OCI-M1 (cell line): ENCODE results near the gene CCDC183.
"Not testable (repeated sequence)": the region's sequence is repeated elsewhere in the genome, so short reads cannot be mapped to it uniquely, and the experiment has no call there.

Experiments
- DNase-seq: peaks from one replicate; lab custom pipeline; 2025; lab: John Stamatoyannopoulos, UW

Gene CCDC183

DNA sequence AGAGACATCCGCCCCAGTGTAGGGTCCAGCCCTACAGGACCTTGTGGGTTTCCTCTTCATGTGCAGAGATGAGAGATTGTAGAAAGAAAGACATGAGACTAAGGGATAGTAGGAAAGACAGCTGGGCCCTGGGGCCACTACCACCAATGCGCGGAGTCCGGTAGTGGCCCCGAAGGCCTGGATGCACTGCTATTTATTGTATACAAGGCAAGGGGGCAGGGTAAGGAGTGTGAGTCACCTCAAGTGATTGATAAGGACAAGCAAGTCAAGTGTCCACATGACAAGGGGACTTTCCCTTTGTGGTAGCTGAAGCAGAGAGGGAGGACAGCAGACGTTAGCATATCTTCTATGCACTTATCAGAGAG is 11.2 kb upstream of the CCDC183 start:
- DNase-seq, result peak; percentile 90

GRCh38 chr9:136785565-136786355 is 10.4 kb upstream of the CCDC183 start:
- DNase-seq, result peak; percentile 36

- DNase-seq, result no peak
Measured at GRCh38 chr9:136786451-136786850, 9.7 kb upstream of the CCDC183 start.

DNA sequence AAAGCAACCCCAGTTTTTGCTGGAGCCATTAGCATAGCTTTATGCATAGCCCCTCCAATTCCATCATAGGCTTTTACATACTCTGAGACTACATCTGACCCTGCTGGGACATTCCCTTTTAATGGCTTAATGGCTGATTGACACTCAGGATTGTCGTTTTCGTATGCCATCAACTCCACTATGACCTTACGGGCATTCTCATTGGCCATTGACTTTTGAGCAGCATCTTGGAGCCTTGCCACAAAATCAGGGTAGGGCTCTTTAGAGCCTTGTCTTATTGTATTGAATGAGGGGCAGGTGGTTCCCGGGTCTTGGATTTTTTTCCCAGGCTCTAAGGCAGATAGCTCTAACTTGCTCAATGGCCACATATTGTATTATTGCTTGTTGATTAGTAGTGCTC is 9.2 kb upstream of the CCDC183 start:
- not testable (repeated sequence) for DNase-seq

GRCh38 chr9:136787690-136788400 is 8.3 kb upstream of the CCDC183 start:
- DNase-seq, result peak; percentile 92

GRCh38 chr9:136788644-136789522 is 7.3 kb upstream of the CCDC183 start:
- DNase-seq, result peak; percentile 90

GRCh38 chr9:136789523-136789937 is 6.6 kb upstream of the CCDC183 start:
- no peak for DNase-seq

DNA sequence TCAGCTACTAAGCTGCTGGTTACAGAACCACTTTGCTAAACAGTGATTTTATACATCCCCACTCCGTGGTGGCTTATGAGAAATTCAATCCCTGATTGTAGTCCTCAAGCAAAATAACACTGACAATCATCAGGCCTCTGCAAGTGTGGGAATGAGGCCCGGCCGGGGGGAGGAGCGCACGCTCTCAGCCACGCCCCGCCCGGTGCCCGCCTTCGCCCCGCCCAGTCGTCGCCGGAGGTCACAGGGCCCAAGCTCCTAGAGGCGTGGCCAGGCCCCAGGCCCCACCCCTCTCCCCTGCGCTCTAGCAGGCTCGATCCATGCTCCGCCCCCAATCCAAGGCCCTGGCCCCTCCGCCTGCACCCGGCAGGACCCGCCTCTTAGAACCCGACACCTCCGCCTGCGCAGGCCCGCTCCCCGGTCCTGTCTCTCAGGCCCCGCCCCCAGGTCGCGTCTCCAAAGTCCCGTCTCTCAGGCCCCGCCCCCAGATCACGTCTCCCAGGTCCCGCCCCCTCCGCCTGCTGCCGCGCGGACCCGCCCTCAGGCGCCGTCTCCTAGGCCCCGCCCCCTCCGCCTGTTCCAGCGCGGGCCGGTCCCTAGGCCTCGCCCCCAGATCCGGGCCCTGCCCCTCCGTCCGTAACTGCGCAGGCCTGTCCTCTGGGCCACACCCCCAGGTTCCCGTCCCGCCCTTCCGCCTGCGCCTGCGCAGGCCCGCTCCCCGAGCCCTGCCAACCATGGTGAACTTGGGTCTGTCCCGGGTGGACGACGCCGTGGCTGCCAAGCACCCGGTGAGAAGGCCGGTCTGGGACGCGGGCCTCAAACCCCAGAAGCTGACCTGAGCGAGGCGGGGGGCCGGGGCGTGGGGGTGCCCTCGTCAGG is 5.3 kb upstream of the CCDC183 start, which contains the start of gene TMEM141:
TMEM141 (plus strand) TSS at position 705 of the 876 bp plus-strand sequence; CDS start at position 732, 27 bp downstream.
- DNase-seq, result peak; percentile 99

DNA sequence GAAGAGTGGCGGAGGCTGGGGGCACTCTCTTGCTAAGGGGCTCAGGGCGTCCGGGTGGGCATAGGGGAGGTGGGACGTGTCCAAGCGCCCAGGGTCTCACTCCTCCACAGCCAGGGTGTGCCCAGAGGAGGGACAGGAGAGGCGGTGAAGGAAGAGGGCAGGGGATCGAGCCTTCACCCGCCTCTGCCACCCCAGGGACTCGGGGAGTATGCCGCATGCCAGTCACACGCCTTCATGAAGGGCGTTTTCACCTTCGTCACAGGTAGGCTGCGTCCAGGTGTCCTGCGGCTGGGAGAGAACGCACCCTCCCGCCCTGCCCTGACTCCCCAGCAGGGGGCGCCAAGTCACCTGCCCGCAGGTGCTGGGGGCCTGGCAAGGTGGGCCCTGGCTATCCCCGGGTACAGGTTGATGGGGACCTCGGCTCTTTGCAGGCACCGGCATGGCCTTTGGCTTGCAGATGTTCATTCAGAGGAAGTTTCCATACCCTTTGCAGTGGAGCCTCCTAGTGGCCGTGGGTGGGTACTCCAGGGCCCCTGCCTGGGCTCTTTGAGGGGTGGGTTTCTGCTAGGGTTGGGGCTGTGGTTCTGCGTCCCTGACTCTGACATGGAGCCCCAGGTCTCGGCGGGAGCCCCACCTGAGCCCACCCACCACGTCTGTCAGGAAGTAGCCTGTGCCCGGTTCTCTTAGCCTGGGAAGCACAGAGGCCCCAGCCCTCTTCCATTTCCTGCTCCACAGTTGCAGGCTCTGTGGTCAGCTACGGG is 4.4 kb upstream of the CCDC183 start:
- peak; percentile 73 for DNase-seq

GRCh38 chr9:136792321-136793085 is 3.6 kb upstream of the CCDC183 start:
- DNase-seq, result no peak

DNA sequence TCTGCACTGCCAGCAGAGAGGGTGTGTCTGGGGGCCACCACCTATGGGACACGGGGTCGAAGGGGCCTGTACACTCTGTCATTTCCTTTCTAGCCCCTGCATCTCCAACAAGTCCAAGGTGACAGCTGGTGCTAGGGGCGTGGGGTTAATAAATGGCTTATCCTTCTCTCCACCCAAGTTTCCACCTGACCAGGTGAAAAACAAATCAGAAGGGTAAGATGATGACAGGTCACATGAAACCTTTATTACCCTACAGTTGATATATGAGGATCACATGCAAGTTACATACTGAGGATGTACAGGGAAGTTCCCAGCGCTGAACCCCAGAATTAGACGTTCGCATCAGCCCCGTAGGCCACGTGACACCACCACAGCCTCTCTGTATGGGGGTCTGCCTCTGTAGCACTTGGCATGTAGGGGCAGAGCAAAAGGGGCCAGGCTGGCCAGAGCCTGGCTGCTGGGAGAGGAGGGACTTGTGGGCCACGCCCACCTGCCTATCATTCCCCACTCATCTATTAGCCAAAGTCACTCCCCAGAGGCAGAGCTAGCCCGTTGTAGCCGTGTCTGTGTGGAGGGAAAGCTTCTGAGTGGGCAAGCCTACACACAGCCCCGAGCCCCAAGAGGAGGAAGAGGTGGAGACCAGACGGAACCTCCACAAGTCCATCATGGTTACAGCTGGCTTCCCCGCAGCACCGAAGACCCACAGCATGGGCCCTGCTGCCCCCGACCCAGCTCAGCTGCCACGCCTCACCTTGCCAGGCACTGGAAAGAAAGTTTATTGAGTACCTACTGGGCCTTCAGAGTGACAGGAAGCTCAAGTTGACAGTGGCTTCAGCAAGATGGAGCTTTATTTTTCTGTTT is 2.8 kb upstream of the CCDC183 start:
- peak; percentile 27 for DNase-seq

GRCh38 chr9:136794281-136794999 is 1.7 kb upstream of the CCDC183 start:
- DNase-seq, result no peak

- no peak for DNase-seq
Measured at GRCh38 chr9:136795000-136795348, 1.2 kb upstream of the CCDC183 start.

GRCh38 chr9:136796775-136797347 is 723 bp downstream of the CCDC183 start:
- DNase-seq, result peak; percentile 76

DNA sequence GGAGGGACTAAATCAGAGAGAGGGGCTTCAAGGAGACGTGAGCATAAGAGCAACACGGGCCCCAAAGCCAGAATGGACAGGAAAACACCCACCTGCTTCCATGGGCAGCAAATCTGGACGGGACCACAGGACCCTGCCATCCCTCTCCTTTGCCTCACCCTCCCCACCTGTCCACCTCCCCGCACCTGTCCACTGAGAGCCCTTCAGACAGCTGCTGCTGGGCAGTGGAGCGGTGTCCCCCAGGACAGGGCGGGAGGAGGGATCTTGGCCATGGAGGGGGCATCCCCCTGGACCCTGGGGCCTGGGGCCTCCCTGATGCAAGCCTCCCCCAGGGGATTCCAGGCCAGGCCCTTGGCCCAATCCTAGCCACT is 2.6 kb downstream of the CCDC183 start:
- DNase-seq, result no peak

DNA sequence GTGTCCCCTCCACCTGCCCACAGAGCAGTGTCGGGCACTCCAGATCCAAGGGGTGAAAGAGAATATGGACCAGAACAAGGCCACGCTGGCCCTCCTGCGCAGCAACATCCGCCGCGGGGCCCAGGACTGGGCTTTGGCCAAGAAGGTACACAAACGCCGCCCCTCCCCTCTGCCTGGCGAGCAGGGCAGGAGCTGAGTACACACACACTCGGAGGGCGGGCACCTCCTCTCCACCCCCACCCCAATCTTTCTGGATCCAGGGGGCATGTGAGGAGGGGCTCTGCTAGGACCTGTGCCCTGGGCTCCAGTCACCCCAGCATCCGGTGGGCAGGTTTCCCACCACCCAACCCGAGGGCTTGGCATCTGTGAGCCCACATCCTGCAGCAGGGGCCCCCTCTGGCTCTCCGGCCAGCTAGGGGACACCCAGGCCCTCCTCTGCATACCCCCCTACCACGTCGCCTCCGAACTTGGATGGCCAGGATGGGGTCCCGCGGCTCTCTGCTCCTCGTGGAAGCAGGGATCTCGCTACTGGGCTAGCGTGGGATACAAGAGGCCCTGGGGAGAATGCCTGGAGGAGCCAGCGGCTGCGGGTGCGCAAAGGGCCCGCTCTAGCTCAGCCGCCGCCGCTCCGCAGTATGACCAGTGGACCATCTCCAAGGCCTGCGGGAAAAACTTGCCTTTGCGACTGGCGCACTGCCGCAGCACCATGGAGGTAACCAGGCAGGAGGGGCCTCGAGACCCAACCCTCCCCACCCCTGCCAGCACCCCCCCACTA is 3.1 kb downstream of the CCDC183 start:
- no peak for DNase-seq
